NCI-H1105 (cell line): ENCODE measurements around the gene TP63.

Experiments
- DNase-seq: peaks from one replicate; lab custom pipeline; 2025; lab: John Stamatoyannopoulos, UW

The TP63 gene

GRCh38 chr3:189914799-189915198 is 283.6 kb downstream of the TP63 start:
- no peak for DNase-seq

DNA sequence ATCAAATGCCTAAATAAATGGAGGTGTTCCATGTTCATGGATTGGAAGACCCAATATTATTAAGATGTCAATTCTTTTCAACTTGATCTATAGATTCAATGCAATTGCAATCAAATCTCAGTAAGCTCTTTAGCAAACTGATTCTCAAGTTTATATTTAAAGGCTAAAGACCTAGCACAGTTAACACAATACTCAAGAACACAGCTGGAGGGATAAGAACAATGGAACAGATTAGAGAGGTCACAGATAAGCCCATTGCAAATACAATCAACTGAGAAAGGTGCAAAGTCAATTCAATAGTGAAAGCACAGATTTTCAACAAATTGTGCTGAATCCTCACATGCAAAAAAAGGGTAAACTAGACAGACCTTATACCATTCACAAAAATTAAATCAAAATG is 290.6 kb downstream of the TP63 start:
- DNase-seq, result no peak

GRCh38 chr3:189927975-189928895 is 297.0 kb downstream of the TP63 start:
- DNase-seq, result no peak

- no peak for DNase-seq
Measured at GRCh38 chr3:189936201-189936945, 305.2 kb downstream of the TP63 start.

- no peak for DNase-seq
Measured at GRCh38 chr3:189937302-189938127, 306.3 kb downstream of the TP63 start.

DNA sequence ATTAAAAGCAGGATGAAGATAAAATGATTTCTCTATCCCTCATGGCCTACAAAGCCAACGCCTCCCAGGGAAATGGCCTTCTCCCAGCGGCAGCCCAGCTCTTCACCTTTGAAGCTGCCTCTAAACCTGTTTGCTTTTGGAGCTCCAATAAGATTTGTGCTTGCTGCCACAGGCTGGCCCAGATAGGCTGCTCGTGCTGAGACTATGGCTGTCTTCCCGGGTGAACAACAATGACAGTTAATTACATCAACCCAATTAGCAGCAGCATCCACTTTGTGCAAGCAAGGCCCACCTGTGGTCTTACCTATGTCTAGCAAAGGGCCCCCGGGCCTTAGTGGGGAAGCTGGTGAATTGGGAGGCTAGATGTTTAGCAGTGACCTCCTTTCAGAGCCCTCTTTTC is 309.9 kb downstream of the TP63 start:
- DNase-seq, result no peak

- DNase-seq, result peak; percentile 10
Measured at GRCh38 chr3:189941679-189942078, 310.5 kb downstream of the TP63 start.

DNA sequence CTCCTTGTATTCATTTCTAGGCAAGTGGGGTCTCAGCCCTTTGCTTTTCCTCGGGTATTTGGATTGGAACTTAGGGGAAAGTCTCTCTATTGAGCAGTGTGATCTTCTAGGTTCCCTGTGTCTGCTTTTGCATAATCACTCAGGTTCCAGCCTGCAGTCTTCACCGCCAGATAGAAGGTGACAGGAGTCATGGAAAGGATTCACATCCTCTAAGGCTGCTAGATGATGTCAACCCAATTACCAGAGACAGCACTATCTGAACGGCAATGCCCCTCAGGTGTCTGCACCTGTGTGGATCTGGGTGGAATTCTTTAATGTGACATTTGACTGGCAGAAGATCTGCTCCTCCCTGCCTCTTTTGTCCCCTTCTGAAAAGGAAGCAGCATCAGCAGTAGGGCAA is 311.8 kb downstream of the TP63 start:
- DNase-seq, result no peak

- no peak for DNase-seq
Measured at GRCh38 chr3:189944285-189945145, 313.3 kb downstream of the TP63 start.

GRCh38 chr3:189945935-189946709 is 314.9 kb downstream of the TP63 start:
- no peak for DNase-seq
